Endothelial cell of umbilical vein (primary cell): ENCODE data around the gene CNPY3.

Experiments used
- POLR2A ChIP-seq: IDR thresholded peaks from 2 replicates; pipeline ENCODE4 v1.6.1; 2012; ENCODE audit warnings: low read depth, mild to moderate bottlenecking, control low read depth, low read length
- TF ChIP-seq, protein P1 (sequence below), 2 donors: IDR thresholded peaks; 1 replicate in 1 of 2; 2 replicates in 1 of 2; pipeline ENCODE4 v1.5.1; 2011; ENCODE audit warnings: low read length in 2 of 2, mild to moderate bottlenecking in 2 of 2, moderate library complexity in 2 of 2, control low read depth in 1 of 2, inconsistent platforms in 1 of 2, low read depth in 1 of 2; ENCODE audit not compliant: insufficient read depth in 1 of 2; ENCODE audit errors: extremely low read depth in 1 of 2

DNA sequence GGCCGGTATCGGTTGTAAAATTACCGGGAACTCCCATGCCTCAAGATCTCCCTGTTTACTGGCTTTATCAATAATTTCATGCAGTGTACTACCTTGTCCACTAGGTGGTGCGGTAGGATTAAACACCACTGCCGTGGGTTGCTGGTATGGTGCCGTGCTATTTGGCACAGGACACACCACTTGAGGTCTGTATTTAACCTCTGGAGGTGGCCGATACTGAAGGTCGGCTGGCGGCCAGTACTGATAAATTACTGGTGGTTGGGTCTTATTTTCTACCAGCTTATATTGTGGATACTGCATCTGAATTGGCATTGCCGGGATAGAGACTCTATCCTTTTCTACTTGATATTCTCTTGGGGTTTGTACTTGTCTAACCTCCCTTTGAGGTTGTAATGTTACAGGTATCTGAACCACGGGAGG lies 27.7 kb upstream of the CNPY3 start:
- no peak for TF ChIP-seq POLR2A
- TF ChIP-seq, protein P1, sequence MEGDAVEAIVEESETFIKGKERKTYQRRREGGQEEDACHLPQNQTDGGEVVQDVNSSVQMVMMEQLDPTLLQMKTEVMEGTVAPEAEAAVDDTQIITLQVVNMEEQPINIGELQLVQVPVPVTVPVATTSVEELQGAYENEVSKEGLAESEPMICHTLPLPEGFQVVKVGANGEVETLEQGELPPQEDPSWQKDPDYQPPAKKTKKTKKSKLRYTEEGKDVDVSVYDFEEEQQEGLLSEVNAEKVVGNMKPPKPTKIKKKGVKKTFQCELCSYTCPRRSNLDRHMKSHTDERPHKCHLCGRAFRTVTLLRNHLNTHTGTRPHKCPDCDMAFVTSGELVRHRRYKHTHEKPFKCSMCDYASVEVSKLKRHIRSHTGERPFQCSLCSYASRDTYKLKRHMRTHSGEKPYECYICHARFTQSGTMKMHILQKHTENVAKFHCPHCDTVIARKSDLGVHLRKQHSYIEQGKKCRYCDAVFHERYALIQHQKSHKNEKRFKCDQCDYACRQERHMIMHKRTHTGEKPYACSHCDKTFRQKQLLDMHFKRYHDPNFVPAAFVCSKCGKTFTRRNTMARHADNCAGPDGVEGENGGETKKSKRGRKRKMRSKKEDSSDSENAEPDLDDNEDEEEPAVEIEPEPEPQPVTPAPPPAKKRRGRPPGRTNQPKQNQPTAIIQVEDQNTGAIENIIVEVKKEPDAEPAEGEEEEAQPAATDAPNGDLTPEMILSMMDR (IDR thresholded peaks at IDR 0.05; ENCODE audit: extremely low read depth in 1 of 2, insufficient read depth in 1 of 2, low read depth in 1 of 2, low read length in 2 of 2), result peak; percentile 64 to 79
